WERI-Rb-1 (cell line): ENCODE data around the gene HYI.

Source experiments
- DNase-seq: peaks from one replicate; pipeline ENCODE4 v3.0.0-alpha.2; 2020
- H3K27ac ChIP-seq: fragments of 250-450 bp; sonication (Bioruptor Pico); 2 replicates; pipeline ENCODE4 v1.5.1; 2020; ENCODE audit warnings: mild to moderate bottlenecking, moderate library complexity
- H3K27me3 ChIP-seq: fragments of 250-450 bp; sonication (Bioruptor Pico); 2 replicates; pipeline ENCODE4 v1.5.1; 2021; ENCODE audit warnings: mild to moderate bottlenecking, low read depth, moderate library complexity; ENCODE audit not compliant: insufficient read depth, severe bottlenecking
- H3K36me3 ChIP-seq: fragments of 250-450 bp; sonication (Bioruptor Pico); 2 replicates; pipeline ENCODE4 v1.5.1; 2020; ENCODE audit warnings: mild to moderate bottlenecking, moderate library complexity
- H3K4me3 ChIP-seq: 2 replicates; pipeline ENCODE4 v1.5.1; 2011; ENCODE audit warnings: low read depth, mild to moderate bottlenecking, control low read depth, low read length
- H3K9me3 ChIP-seq: fragments of 250-450 bp; sonication (Bioruptor Pico); 2 replicates; pipeline ENCODE4 v1.5.1; 2021; ENCODE audit warnings: mild to moderate bottlenecking, moderate library complexity; ENCODE audit not compliant: severe bottlenecking
- TF ChIP-seq, protein P1 (sequence below): IDR thresholded peaks from 2 replicates; pipeline ENCODE4 v1.5.1; 2011; ENCODE audit warnings: low read depth, mild to moderate bottlenecking, control low read depth, inconsistent platforms, low read length

Gene HYI

DNA sequence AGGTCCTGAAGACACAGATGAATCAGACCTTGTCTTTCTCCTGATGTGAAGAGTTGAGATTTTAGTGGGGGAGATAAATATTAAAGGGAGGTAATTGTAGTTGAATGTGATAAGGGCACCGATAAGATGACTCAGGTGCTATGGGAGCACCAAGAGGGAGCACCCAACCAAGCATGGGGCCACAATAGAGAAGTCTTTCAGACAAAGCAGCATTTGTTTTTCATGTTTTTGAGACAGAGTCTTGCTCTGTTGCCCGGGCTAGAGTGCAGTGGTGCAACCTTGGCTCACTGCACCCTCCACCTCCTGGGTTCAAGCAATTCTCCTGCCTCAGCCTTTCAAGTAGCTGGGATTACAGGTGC is 47.9 kb downstream of the HYI start:
- H3K9me3 ChIP-seq, result no peaks in the 10 kb centered on the region
- TF ChIP-seq, protein P1, sequence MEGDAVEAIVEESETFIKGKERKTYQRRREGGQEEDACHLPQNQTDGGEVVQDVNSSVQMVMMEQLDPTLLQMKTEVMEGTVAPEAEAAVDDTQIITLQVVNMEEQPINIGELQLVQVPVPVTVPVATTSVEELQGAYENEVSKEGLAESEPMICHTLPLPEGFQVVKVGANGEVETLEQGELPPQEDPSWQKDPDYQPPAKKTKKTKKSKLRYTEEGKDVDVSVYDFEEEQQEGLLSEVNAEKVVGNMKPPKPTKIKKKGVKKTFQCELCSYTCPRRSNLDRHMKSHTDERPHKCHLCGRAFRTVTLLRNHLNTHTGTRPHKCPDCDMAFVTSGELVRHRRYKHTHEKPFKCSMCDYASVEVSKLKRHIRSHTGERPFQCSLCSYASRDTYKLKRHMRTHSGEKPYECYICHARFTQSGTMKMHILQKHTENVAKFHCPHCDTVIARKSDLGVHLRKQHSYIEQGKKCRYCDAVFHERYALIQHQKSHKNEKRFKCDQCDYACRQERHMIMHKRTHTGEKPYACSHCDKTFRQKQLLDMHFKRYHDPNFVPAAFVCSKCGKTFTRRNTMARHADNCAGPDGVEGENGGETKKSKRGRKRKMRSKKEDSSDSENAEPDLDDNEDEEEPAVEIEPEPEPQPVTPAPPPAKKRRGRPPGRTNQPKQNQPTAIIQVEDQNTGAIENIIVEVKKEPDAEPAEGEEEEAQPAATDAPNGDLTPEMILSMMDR, result no peak
- DNase-seq, result no peak
- no peaks in the 10 kb centered on the region for H3K27me3 ChIP-seq
- peaks cover 58% of the 10 kb centered on the region for H3K36me3 ChIP-seq
- H3K27ac ChIP-seq, result no peak overlapping the region
- H3K4me3 ChIP-seq, result no peak overlapping the region

DNA sequence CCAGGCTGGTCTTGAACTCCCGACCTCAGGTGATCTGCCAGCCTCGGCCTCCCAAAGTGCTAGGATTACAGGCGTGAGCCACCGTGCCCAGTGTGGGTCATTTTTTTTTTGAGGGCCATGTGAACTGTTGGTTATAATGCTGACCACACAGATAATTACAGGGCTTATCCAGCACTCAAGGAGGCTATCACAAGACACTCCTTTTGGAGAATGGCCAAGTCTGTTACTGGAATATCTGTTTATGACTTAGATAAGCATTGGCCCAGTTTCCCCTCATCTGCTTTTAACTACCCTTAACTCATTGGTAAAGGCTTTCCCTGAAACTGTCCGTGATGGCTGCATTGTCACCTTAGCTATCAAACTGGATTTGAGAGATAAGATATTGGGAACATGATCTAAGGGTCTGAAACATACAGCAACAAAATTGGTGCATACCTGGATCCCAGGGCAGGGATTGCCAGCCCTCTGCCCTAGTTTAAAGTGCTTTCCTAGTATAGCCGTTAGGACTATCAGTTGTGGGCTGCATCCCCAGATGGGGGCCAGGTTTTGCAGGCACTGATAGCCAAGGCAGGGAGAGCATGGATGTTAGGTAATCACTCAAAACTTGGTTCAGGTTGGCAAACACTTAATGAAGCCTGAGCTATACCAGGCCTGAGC is 48.4 kb downstream of the HYI start:
- H3K27me3 ChIP-seq, result no peaks in the 10 kb centered on the region
- peaks cover 58% of the 10 kb centered on the region for H3K36me3 ChIP-seq
- H3K27ac ChIP-seq, result no peak overlapping the region
- no peak overlapping the region for H3K4me3 ChIP-seq
- no peaks in the 10 kb centered on the region for H3K9me3 ChIP-seq
- no peak for DNase-seq
- TF ChIP-seq, protein P1, result no peak

DNA sequence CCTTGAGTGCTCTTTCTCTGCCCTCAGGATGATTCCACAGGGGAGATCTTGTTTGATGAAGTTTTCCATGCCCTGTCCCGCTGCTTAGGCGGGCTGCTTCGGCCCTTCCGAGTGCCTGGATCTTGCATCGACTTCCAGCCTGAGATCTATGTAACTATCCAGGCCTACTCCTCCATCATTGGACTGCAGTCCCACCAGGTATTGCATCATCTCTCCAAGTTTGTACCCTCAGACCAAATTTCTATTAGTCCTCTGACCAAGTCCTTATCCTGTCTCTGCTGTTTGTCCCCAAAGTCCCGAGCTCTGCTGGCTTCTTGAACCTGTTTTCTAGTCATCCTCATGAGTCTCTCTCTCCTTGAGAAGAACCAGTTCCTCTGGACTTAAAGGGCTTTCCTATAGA is 49.4 kb downstream of the HYI start:
- H3K9me3 ChIP-seq, result no peaks in the 10 kb centered on the region
- no peaks in the 10 kb centered on the region for H3K27me3 ChIP-seq
- H3K27ac ChIP-seq, result no peak overlapping the region
- no peak for DNase-seq
- no peak overlapping the region for H3K4me3 ChIP-seq
- TF ChIP-seq, protein P1, result no peak
- H3K36me3 ChIP-seq, result peaks cover 51% of the 10 kb centered on the region

DNA sequence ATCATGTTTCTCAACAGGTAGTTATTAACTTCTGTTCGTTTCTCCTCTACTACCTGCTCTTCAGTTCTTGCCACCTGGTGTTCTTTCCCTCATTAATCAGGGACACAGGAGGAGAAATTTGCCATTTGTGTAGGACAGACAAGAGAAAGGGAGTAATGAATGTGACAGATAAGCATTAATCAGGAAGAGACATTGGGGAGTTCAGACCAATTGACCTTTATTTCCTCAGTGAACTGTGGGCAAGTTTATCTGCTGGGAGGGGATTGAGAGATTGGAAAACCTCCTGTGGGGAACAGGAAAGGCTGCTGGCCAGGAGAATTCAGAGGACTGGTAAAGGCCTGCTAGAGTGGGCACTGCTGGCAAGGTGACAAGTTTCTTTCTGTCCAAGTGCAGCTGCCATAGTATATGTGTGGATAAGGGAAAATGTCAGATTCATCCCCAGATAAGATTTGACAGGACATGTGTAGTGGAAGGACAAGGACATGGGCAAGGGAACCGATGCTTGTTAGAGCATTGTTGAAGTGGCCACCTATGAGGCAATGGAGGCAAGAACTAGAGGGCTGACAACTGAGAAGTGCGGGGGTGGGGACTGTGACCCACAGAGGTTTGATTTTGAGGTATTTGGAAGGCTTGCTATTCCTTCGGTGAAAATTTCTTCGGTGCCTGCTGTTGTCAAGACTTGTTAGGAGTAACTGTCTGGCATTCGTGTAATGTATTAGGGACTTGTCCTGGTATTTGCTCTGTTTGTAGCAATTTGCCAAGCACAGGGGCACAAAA is 51.5 kb downstream of the HYI start:
- no peak for DNase-seq
- Histone ChIP-seq H3K4me3 (no peak overlapping the region), H3K9me3 (no peaks in the 10 kb centered on the region), H3K27ac (no peak overlapping the region), H3K36me3 (peaks cover 39% of the 10 kb centered on the region), H3K27me3 (no peaks in the 10 kb centered on the region)
- TF ChIP-seq, protein P1, result no peak
